ENCODE measurements around the gene P2RX3.

DNA sequence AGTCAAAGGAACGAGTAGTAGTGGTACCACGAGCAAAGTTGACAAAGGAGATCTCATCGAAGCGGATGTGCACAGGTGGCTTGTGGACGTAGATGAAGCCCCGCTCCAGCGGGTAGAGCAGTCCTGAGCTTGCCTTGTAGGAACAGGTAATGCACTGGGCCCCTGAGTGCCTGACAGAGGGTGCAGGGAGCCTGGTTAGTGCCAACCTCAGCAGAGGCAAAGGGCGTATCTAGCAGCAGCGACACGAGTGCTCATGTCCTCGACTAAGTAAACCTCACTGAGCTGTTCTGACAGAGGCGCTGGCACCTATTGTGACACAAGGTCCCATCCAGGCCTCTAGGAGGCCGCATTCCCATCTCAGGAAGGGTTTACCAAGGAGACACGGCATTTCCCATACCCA lies 6.4 kb upstream of the P2RX3 start:
- TF ChIP-seq CTCF (IDR thresholded peaks at IDR 0.05) = no peak
- no peak for TF ChIP-seq POLR2AphosphoS5 (IDR thresholded peaks at IDR 0.05)
- no peak for TF ChIP-seq POLR2A (IDR thresholded peaks at IDR 0.05)
- no peak for TF ChIP-seq EP300 (IDR thresholded peaks at IDR 0.05)
